Left lung (tissue), 10 donors: ENCODE data around the gene TCEA3. TPM values are rescaled to one million over a fixed set of nuclear protein-coding genes. Genes with fewer than 3 reads are reported as not detected.
A peak's percentile ranks its signal among the peaks of the same experiment; 100 is the strongest.

ENCODE experiments used
- ATAC-seq: fragments of 200-7000 bp; cut with Tn5 transposase; one replicate; pipeline ENCODE4 v1.9.1; 2020; ENCODE audit warnings: moderate library complexity
- DNase-seq, 4 donors: peaks; one replicate each; pipeline ENCODE4 v3.0.0-alpha.2; 2013 to 2020
- H3K27ac ChIP-seq, 2 donors: fragments of 200-600 bp; sonication (generic) in 1 of 2; one replicate each; pipeline versions ENCODE4 v1.5.0 to v1.8.0; 2020 to 2021
- H3K27me3 ChIP-seq, 2 donors: fragments of 200-600 bp; sonication (generic) in 1 of 2; one replicate each; pipeline versions ENCODE4 v1.5.0 to v1.8.0; 2020 to 2021
- H3K36me3 ChIP-seq, 2 donors: fragments of 200-600 bp; sonication (generic) in 1 of 2; one replicate each; pipeline versions ENCODE4 v1.5.0 to v1.8.0; 2020 to 2021
- H3K4me1 ChIP-seq, 2 donors: fragments of 200-600 bp; one replicate each; pipeline ENCODE4 v1.8.0; 2021
- H3K4me3 ChIP-seq, 2 donors: fragments of 200-600 bp; sonication (generic) in 1 of 2; one replicate each; pipeline versions ENCODE4 v1.5.0 to v1.8.0; 2020 to 2021; ENCODE audit warnings: mild to moderate bottlenecking in 1 of 2
- H3K9me3 ChIP-seq, 2 donors: fragments of 200-600 bp; sonication (generic) in 1 of 2; one replicate each; pipeline versions ENCODE4 v1.5.0 to v1.8.0; 2020 to 2021
- intact Hi-C, 2 donors: fragments of 100-400 bp; cut with DNase I; formaldehyde crosslinking; loops; one replicate each; pipeline versions ENCODE4 v1.11.2 to v1.14.2; 2022
- polyA plus RNA-seq, 6 donors: library from polyadenylated mRNA; unstranded; fragments of 120-200 nt; gene quantifications; one replicate each; pipeline ENCODE4 v1.2.1, GENCODE V29; 2013; ENCODE audit not compliant: insufficient read length in 6 of 6
- total RNA-seq, 2 donors: library from RNA; stranded (reverse); fragmentation: NEBNext Ultra II Directional; extraction: Animal tissue kit (Norgen Biotek cat#: 25700); gene quantifications; one replicate each; pipeline ENCODE4 v1.2.1, GENCODE V29; 2021
- TF ChIP-seq, protein P1 (sequence below), 2 donors: fragments of 200-600 bp; sonication (generic) in 1 of 2; IDR thresholded peaks; one replicate each; pipeline versions ENCODE4 v1.5.0 to v1.8.0; 2021; ENCODE audit warnings: antibody characterized with exemption in 2 of 2
- donor health status: DM: no; HTN: yes; CAD: no.
- donor health status: DM: no; HTN: no; CAD: no.

TCEA3 gene
- total and polyA plus RNA-seq, 8 donors: 15.5 to 43.2 (median 28.0) TPM

DNA sequence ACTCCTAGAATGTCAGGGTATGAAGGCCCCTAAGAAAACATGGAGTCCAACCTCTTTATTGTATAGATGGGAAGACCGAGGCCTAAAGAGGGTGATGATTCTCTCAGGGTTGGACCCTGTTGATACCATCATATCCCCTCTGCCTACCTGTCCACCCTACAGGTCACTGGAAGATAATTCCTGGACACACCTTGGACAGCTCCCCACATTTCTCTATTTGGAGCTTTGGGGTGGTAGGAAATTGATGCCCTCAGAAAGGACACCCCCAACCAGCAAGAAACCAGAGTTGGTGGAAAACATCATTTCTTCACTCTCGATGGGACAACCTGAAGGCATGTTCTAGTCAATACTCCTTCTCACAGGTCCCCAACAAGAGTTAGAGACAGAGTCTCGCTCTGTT is 3.0 kb upstream of the TCEA3 start:
- intact Hi-C loops: no loop called here

DNA sequence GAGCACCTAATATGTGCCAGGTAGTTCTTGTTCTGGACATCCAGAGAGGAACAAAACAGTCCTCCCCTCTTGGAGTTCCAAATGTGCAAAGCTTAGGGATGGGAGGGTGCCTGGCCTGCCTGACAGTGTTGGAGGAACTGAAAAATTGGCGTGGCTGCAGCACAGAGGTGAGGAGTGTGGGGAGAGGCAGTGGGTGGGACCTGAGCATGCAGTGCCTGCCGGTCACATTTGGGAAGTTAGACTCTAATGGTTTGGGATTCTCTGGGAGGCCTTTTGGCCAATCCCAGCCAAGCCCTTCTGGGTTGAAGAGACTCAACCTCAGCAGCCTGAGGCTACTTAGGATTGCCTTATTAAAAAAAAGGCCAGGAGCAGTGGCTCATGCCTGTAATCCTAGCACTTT is 2.3 kb upstream of the TCEA3 start:
- TF ChIP-seq, protein P1, sequence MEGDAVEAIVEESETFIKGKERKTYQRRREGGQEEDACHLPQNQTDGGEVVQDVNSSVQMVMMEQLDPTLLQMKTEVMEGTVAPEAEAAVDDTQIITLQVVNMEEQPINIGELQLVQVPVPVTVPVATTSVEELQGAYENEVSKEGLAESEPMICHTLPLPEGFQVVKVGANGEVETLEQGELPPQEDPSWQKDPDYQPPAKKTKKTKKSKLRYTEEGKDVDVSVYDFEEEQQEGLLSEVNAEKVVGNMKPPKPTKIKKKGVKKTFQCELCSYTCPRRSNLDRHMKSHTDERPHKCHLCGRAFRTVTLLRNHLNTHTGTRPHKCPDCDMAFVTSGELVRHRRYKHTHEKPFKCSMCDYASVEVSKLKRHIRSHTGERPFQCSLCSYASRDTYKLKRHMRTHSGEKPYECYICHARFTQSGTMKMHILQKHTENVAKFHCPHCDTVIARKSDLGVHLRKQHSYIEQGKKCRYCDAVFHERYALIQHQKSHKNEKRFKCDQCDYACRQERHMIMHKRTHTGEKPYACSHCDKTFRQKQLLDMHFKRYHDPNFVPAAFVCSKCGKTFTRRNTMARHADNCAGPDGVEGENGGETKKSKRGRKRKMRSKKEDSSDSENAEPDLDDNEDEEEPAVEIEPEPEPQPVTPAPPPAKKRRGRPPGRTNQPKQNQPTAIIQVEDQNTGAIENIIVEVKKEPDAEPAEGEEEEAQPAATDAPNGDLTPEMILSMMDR (IDR thresholded peaks at IDR 0.05): no peak
- peaks cover 16 to 31% of the 10 kb centered on the region in 2 donors for H3K4me1 ChIP-seq
- H3K4me3 ChIP-seq: no peak overlapping the region
- H3K27me3 ChIP-seq: peaks cover 0 to 41% of the 10 kb centered on the region in 2 donors
- ATAC-seq (no peak), DNase-seq (no peak)
- H3K27ac ChIP-seq: no peak overlapping the region
- no peaks in the 10 kb centered on the region for H3K9me3 ChIP-seq
- intact Hi-C loops: no loop called here
- H3K36me3 ChIP-seq: peaks cover 0 to 30% of the 10 kb centered on the region in 2 donors

More for the DNA sequence above, 3.0 kb upstream of the TCEA3 start:
- Histone ChIP-seq H3K4me1 (peaks cover 9 to 23% of the 10 kb centered on the region in 2 donors), H3K27me3 (peaks cover 0 to 41% of the 10 kb centered on the region in 2 donors), H3K4me3 (no peak overlapping the region), H3K9me3 (no peaks in the 10 kb centered on the region), H3K27ac (no peak overlapping the region), H3K36me3 (peaks cover 0 to 37% of the 10 kb centered on the region in 2 donors)
- no peak for ATAC-seq
- DNase-seq: no peak
- TF ChIP-seq, protein P1 (IDR thresholded peaks at IDR 0.05): no peak

DNA sequence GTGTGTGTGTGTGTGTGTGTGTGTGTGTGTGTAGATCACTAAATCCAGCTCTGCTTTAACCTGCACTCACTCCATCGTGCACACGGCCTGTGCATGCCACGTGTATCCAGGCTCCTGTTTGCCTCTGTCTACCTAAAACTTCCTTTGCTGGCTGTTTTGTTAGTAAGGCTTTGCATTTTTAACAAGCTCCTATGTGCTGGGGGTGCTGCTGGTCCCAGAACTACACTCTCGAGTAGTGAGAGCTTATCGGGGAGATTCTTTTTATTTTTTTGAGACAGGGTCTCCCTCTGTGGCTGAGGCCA is 596 bp upstream of the TCEA3 start:
- peak overlapping the region in 1 of 2 donors; percentile 48 for H3K4me3 ChIP-seq
- intact Hi-C loops: no loop called here
- TF ChIP-seq, protein P1 (IDR thresholded peaks at IDR 0.05): no peak
- H3K27ac ChIP-seq: no peak overlapping the region
- peaks cover 0 to 13% of the 10 kb centered on the region in 2 donors for H3K36me3 ChIP-seq
- H3K9me3 ChIP-seq: no peaks in the 10 kb centered on the region
- ATAC-seq: no peak
- H3K4me1 ChIP-seq: peaks cover 18 to 35% of the 10 kb centered on the region in 2 donors
- DNase-seq: no peak
- H3K27me3 ChIP-seq: peaks cover 0 to 41% of the 10 kb centered on the region in 2 donors

- peaks cover 0 to 41% of the 10 kb centered on the region in 2 donors for H3K27me3 ChIP-seq
- H3K4me3 ChIP-seq: peak overlapping the region; percentile 48 to 56
- intact Hi-C loops: no loop called here
- H3K4me1 ChIP-seq: peaks cover 18 to 35% of the 10 kb centered on the region in 2 donors
- DNase-seq (peak in 2 of 4 donors; percentile 67 to 86), ATAC-seq (peak; percentile 77)
- TF ChIP-seq, protein P1 (IDR thresholded peaks at IDR 0.05): no peak
- no peaks in the 10 kb centered on the region for H3K9me3 ChIP-seq
- peak overlapping the region; percentile 59 to 72 for H3K27ac ChIP-seq
- H3K36me3 ChIP-seq: peaks cover 0 to 3% of the 10 kb centered on the region in 2 donors
These were observed 894 bp downstream of the TCEA3 start for GRCh38 chr1:23423415-23424292.

- TF ChIP-seq, protein P1 (IDR thresholded peaks at IDR 0.05): no peak
- peak overlapping the region in 1 of 2 donors; percentile 14 for H3K4me3 ChIP-seq
- no peak for DNase-seq
These were observed 1.6 kb downstream of the TCEA3 start for GRCh38 chr1:23422941-23423340.

More at GRCh38 chr1:23422941-23423340, 1.6 kb downstream of the TCEA3 start:
- H3K36me3 ChIP-seq: no peaks in the 10 kb centered on the region
- ATAC-seq: peak; percentile 3
- H3K27ac ChIP-seq: peak overlapping the region; percentile 59 to 72
- H3K4me1 ChIP-seq: peaks cover 18 to 35% of the 10 kb centered on the region in 2 donors
- intact Hi-C loops: no loop called here
- no peaks in the 10 kb centered on the region for H3K9me3 ChIP-seq
- peaks cover 0 to 41% of the 10 kb centered on the region in 2 donors for H3K27me3 ChIP-seq
